T-helper 17 cell (primary cell): ENCODE results near the gene MYO7B. TPM values are rescaled to one million over a fixed set of nuclear protein-coding genes. Genes with fewer than 3 reads are reported as not detected.
"Not testable (repeated sequence)": the region's sequence is repeated elsewhere in the genome, so short reads cannot be mapped to it uniquely, and the experiment has no call there.

Experiments used
- ATAC-seq: fragments of 150-1000 bp; cut with Tn5 transposase; 2 replicates; pipeline ENCODE4 v1.10.0; 2021; ENCODE audit warnings: mild to moderate bottlenecking, moderate library complexity
- DNase-seq, 3 donors: peaks; one replicate each; pipeline versions ENCODE4 v3.0.0 to v3.0.0-alpha.2; 2020 to 2021
- H3K9me3 ChIP-seq: one replicate; pipeline ENCODE4 v1.7.0; 2013; ENCODE audit warnings: low read length, mild to moderate bottlenecking; ENCODE audit not compliant: control insufficient read depth, poor library complexity, severe bottlenecking
- H3K27ac Mint-ChIP-seq: one replicate; pipeline ENCODE4 v1.8.0; 2022; ENCODE audit warnings: mild to moderate bottlenecking, moderate library complexity, mixed read lengths
- H3K27me3 Mint-ChIP-seq: one replicate; pipeline ENCODE4 v1.8.0; 2022; ENCODE audit warnings: mixed read lengths
- H3K36me3 Mint-ChIP-seq: one replicate; pipeline ENCODE4 v1.8.0; 2022; ENCODE audit warnings: low read depth, mixed read lengths
- H3K4me1 Mint-ChIP-seq: one replicate; pipeline ENCODE4 v1.8.0; 2022; ENCODE audit warnings: mild to moderate bottlenecking, mixed read lengths
- H3K4me3 Mint-ChIP-seq: one replicate; pipeline ENCODE4 v1.8.0; 2022; ENCODE audit warnings: mild to moderate bottlenecking, moderate library complexity, mixed read lengths
- total RNA-seq, 4 donors: library from RNA in 2 of 4; stranded (reverse) in 2 of 4; gene quantifications; one replicate each; pipeline ENCODE4 v1.2.3 and lab custom pipeline; 2022 to 2026

The MYO7B gene
- total RNA-seq, 2 donors from 2014 or later, result 0.23 to 0.75 TPM

- DNase-seq (no peak), ATAC-seq (peak; percentile 23)
- Mint-ChIP-seq H3K36me3 (peaks cover 5% of the 10 kb centered on the region), H3K4me1 (peaks cover 29% of the 10 kb centered on the region), H3K4me3 (peak overlapping the region; percentile 96), H3K27me3 (no peaks in the 10 kb centered on the region), H3K27ac (peak overlapping the region; percentile 98)
- peaks cover 3% of the 10 kb centered on the region for H3K9me3 ChIP-seq
These were observed 8.3 kb upstream of the MYO7B start for GRCh38 chr2:127527001-127527804.

GRCh38 chr2:127528487-127528886, 7.0 kb upstream of the MYO7B start:
- Mint-ChIP-seq H3K4me1 (peaks cover 26% of the 10 kb centered on the region), H3K36me3 (peaks cover 4% of the 10 kb centered on the region), H3K4me3 (no peak overlapping the region), H3K27me3 (peaks cover 6% of the 10 kb centered on the region), H3K27ac (peak overlapping the region; percentile 98)
- H3K9me3 ChIP-seq, result peaks cover 3% of the 10 kb centered on the region
- ATAC-seq, result no peak
- DNase-seq, result no peak

- not testable (repeated sequence) for DNase-seq, H3K27ac Mint-ChIP-seq, H3K36me3 Mint-ChIP-seq, H3K9me3 ChIP-seq, H3K4me3 Mint-ChIP-seq, ATAC-seq
- Mint-ChIP-seq H3K27me3 (peaks cover 13% of the 10 kb centered on the region), H3K4me1 (peaks cover 20% of the 10 kb centered on the region)
These were observed 6.1 kb upstream of the MYO7B start for GRCh38 chr2:127529416-127529815.

GRCh38 chr2:127530245-127531140, 5.0 kb upstream of the MYO7B start:
- H3K27ac Mint-ChIP-seq, result no peak overlapping the region

GRCh38 chr2:127531221-127531648, 4.2 kb upstream of the MYO7B start:
- H3K9me3 ChIP-seq, result peaks cover 3% of the 10 kb centered on the region
- H3K36me3 Mint-ChIP-seq, result peaks cover 4% of the 10 kb centered on the region
- H3K27ac Mint-ChIP-seq, result no peak overlapping the region
- H3K4me1 Mint-ChIP-seq, result peaks cover 14% of the 10 kb centered on the region
- DNase-seq (no peak), ATAC-seq (no peak)
- H3K27me3 Mint-ChIP-seq, result peaks cover 13% of the 10 kb centered on the region
- no peak overlapping the region for H3K4me3 Mint-ChIP-seq

More at GRCh38 chr2:127530245-127531140, 5.0 kb upstream of the MYO7B start:
- peaks cover 4% of the 10 kb centered on the region for H3K36me3 Mint-ChIP-seq
- ATAC-seq (no peak), DNase-seq (no peak)
- H3K27me3 Mint-ChIP-seq, result peaks cover 13% of the 10 kb centered on the region
- H3K4me1 Mint-ChIP-seq, result peaks cover 17% of the 10 kb centered on the region
- no peak overlapping the region for H3K4me3 Mint-ChIP-seq
- H3K9me3 ChIP-seq, result peaks cover 3% of the 10 kb centered on the region

- H3K9me3 ChIP-seq, result peaks cover 3% of the 10 kb centered on the region
- H3K4me3 Mint-ChIP-seq, result no peak overlapping the region
- H3K36me3 Mint-ChIP-seq, result peaks cover 2% of the 10 kb centered on the region
- no peak overlapping the region for H3K27ac Mint-ChIP-seq
- peaks cover 17% of the 10 kb centered on the region for H3K27me3 Mint-ChIP-seq
- peaks cover 6% of the 10 kb centered on the region for H3K4me1 Mint-ChIP-seq
- DNase-seq (no peak), ATAC-seq (no peak)
These were observed 3.2 kb upstream of the MYO7B start for GRCh38 chr2:127532296-127532695.

- Mint-ChIP-seq H3K27me3 (peaks cover 41% of the 10 kb centered on the region), H3K4me3 (no peak overlapping the region), H3K36me3 (peaks cover 7% of the 10 kb centered on the region), H3K27ac (no peak overlapping the region), H3K4me1 (no peaks in the 10 kb centered on the region)
- DNase-seq (no peak), ATAC-seq (no peak)
- no peaks in the 10 kb centered on the region for H3K9me3 ChIP-seq
These were observed 435 bp downstream of the MYO7B start for GRCh38 chr2:127535918-127536317.

GRCh38 chr2:127536707-127537541, 1.4 kb downstream of the MYO7B start:
- Mint-ChIP-seq H3K27me3 (peaks cover 44% of the 10 kb centered on the region), H3K4me1 (no peaks in the 10 kb centered on the region), H3K27ac (no peak overlapping the region), H3K36me3 (peaks cover 7% of the 10 kb centered on the region), H3K4me3 (no peak overlapping the region)
- ATAC-seq, result no peak
- no peaks in the 10 kb centered on the region for H3K9me3 ChIP-seq
- no peak for DNase-seq

GRCh38 chr2:127537644-127538043, 2.2 kb downstream of the MYO7B start:
- no peak overlapping the region for H3K4me3 Mint-ChIP-seq
- DNase-seq (no peak), ATAC-seq (no peak)
- no peak overlapping the region for H3K27ac Mint-ChIP-seq
- peaks cover 50% of the 10 kb centered on the region for H3K27me3 Mint-ChIP-seq
- H3K9me3 ChIP-seq, result no peaks in the 10 kb centered on the region
- peaks cover 7% of the 10 kb centered on the region for H3K36me3 Mint-ChIP-seq
- H3K4me1 Mint-ChIP-seq, result no peaks in the 10 kb centered on the region

GRCh38 chr2:127541809-127542208, 6.3 kb downstream of the MYO7B start:
- H3K27me3 Mint-ChIP-seq, result peaks cover 37% of the 10 kb centered on the region
- H3K27ac Mint-ChIP-seq, result no peak overlapping the region

GRCh38 chr2:127542231-127542630, 6.7 kb downstream of the MYO7B start:
- no peak overlapping the region for H3K4me3 Mint-ChIP-seq
- peaks cover 9% of the 10 kb centered on the region for H3K36me3 Mint-ChIP-seq
- ATAC-seq (no peak), DNase-seq (no peak)
- H3K27ac Mint-ChIP-seq, result peak overlapping the region; percentile 9
- H3K4me1 Mint-ChIP-seq, result no peaks in the 10 kb centered on the region
- H3K27me3 Mint-ChIP-seq, result peaks cover 34% of the 10 kb centered on the region
- H3K9me3 ChIP-seq, result no peaks in the 10 kb centered on the region

More at GRCh38 chr2:127541809-127542208, 6.3 kb downstream of the MYO7B start:
- no peak overlapping the region for H3K4me3 Mint-ChIP-seq
- no peak for DNase-seq
- H3K9me3 ChIP-seq, result no peaks in the 10 kb centered on the region
- ATAC-seq, result no peak
- H3K4me1 Mint-ChIP-seq, result no peaks in the 10 kb centered on the region
- peaks cover 8% of the 10 kb centered on the region for H3K36me3 Mint-ChIP-seq

- H3K27ac Mint-ChIP-seq, H3K36me3 Mint-ChIP-seq, H3K4me3 Mint-ChIP-seq, DNase-seq, H3K9me3 ChIP-seq, ATAC-seq, H3K4me1 Mint-ChIP-seq: not testable (repeated sequence)
- peaks cover 30% of the 10 kb centered on the region for H3K27me3 Mint-ChIP-seq
These were observed 7.6 kb downstream of the MYO7B start for GRCh38 chr2:127543013-127543501.
